Prostate gland (tissue), 2 donors: ENCODE results near the gene PRH2.

Source experiments
- CTCF ChIP-seq, 4 experiments: fragments of 200-600 bp in 2 of 4; fragments of 450-650 bp in 2 of 4; sonication (generic) in 2 of 4; IDR thresholded peaks; 1 replicate in 3 of 4; 2 replicates in 1 of 4; pipeline ENCODE4 v1.5.1; 2016 to 2019; ENCODE audit warnings: antibody characterized with exemption in 4 of 4, mild to moderate bottlenecking in 2 of 4, moderate library complexity in 2 of 4
- POLR2A ChIP-seq: fragments of 450-650 bp; IDR thresholded peaks from one replicate; pipeline ENCODE4 v1.6.1; 2016; ENCODE audit warnings: antibody characterized with exemption, mild to moderate bottlenecking
- POLR2AphosphoS5 ChIP-seq: sonication (generic); formaldehyde crosslinking; IDR thresholded peaks from one replicate; pipeline ENCODE4 v1.6.1; 2017; ENCODE audit warnings: antibody characterized with exemption

GRCh38 chr12:10910380-10910779, 18.7 kb upstream of the PRH2 start:
- no peak for TF ChIP-seq CTCF (IDR thresholded peaks at IDR 0.05)
- no peak for TF ChIP-seq POLR2AphosphoS5
- TF ChIP-seq POLR2A, result no peak
